Measurements from ENCODE around the gene OLFML2A.

Gene OLFML2A

DNA sequence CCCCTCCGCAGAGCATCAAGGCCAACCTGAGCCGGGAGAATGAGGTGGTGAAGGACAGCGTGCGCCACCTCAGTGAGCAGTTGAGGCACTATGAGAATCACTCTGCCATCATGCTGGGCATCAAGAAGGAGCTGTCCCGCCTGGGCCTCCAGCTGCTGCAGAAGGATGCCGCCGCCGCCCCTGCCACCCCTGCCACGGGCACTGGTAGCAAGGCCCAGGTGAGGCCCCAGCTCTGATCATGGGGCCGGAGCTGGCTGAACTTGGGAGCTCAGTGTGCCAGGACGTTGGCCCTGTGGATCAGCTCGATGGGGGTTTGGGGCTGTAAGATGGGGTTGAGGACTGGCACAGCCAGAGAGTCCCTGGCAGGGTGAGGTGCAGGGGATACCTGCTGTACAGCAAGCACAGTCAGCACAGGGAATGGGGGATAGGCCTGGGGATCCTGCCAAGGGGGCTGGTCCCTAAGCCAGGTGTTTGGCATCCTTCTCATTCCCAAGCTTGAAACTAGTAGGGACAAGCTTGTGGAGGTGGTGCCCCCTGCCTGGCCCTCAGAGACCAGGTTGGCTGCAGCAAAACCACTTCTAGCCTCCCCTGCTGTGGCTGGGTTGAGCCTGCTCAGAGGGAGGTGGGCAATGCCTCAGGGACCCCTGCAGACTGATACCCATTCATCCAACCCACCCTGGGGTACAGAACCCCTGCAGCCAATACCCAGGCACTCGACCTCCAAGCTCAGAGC, 22.5 kb downstream of the OLFML2A start:
- H3K4me3 ChIP-seq (ENCODE audit: low read depth, low read length) = no peak overlapping the region
- TF ChIP-seq, protein P1, sequence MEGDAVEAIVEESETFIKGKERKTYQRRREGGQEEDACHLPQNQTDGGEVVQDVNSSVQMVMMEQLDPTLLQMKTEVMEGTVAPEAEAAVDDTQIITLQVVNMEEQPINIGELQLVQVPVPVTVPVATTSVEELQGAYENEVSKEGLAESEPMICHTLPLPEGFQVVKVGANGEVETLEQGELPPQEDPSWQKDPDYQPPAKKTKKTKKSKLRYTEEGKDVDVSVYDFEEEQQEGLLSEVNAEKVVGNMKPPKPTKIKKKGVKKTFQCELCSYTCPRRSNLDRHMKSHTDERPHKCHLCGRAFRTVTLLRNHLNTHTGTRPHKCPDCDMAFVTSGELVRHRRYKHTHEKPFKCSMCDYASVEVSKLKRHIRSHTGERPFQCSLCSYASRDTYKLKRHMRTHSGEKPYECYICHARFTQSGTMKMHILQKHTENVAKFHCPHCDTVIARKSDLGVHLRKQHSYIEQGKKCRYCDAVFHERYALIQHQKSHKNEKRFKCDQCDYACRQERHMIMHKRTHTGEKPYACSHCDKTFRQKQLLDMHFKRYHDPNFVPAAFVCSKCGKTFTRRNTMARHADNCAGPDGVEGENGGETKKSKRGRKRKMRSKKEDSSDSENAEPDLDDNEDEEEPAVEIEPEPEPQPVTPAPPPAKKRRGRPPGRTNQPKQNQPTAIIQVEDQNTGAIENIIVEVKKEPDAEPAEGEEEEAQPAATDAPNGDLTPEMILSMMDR (IDR thresholded peaks at IDR 0.05; ENCODE audit: borderline replicate concordance, insufficient read depth, low read depth, low read length) = no peak

DNA sequence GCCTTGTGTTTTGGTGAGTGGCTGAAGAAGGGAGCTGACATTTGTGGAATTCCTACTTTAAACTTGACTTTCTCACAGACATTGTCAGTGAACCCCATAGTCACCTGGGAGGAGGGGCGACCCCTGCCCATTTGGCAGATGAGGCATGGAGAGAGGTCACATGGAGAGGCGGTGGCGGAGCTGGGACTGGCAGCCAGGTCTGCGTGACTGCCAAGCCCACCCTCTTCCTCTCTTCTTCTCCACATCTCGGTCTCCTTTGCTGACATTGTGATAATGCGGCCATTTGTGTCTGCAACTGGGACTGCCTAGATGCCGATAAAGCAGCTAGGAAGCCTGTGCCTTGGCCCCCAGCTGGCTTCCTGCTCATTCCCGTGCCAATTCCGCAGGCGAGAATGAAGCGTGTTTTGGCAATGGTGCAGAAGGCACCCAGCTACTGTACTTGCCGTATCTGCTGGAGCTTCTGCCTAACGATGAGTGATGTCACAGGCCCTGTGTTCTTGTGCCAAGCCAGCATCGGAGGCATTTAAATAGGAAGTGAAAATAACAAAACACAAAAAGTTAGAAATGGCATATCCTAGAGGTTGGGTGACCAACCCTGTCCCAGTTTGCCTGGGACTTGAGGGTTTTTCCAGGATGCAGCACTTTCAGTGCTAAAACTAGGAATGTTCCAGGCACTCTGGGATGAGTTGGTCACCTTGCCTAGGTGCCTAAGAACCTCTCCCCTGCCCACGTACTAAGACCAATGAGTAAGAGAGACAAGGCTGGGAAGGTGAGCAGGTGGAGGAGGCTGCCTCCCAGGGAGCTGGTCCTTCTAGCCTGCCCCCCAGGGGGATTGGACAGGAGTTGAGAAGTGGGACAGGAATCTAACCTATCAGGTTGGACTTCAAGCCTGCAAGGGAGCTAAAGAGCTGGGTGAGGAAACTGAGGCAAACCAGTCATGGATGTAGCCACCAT, 23.6 kb downstream of the OLFML2A start:
- TF ChIP-seq, protein P1 (IDR thresholded peaks at IDR 0.05; ENCODE audit: borderline replicate concordance, insufficient read depth, low read depth, low read length) = no peak
- no peak overlapping the region for H3K4me3 ChIP-seq (ENCODE audit: low read depth, low read length)

DNA sequence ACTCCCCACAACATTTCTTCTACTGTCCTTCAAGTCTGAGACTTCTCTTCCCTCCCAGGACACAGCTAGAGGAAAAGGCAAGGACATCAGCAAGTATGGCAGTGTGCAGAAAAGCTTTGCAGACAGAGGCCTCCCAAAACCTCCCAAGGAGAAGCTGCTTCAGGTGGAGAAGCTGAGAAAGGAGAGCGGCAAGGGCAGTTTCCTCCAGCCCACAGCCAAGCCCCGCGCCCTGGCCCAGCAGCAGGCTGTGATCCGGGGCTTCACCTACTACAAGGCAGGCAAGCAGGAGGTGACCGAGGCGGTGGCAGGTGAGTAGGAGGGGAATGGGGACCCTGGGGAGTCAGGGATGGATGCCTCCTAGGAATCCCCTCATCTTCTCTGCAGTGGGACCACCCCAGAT, 24.4 kb downstream of the OLFML2A start:
- TF ChIP-seq, protein P1 (IDR thresholded peaks at IDR 0.05; ENCODE audit: borderline replicate concordance, insufficient read depth, low read depth, low read length) = no peak
- H3K4me3 ChIP-seq (ENCODE audit: low read depth, low read length) = no peak overlapping the region

DNA sequence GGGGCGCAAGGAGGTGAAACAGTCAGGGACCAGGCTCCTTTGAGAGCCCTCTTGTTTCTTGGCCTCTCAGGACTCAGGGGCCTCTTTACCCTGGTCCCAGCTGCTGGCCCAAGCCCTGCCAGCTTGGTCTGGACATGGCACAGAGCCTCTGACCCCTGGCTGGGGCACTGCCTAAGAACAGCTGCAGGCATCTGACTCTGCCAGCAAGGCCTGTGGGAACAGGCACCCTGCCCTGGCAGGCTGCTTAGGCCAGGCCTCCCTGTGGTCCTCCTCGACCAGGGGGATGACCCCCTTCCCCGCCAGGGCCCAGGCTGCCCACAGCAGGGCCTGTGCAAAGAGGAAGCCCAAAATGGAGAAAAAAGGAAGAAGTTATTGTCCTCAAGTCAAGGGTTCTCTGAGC, 25.5 kb downstream of the OLFML2A start:
- H3K4me3 ChIP-seq (ENCODE audit: low read depth, low read length) = no peak overlapping the region
- TF ChIP-seq, protein P1 (IDR thresholded peaks at IDR 0.05; ENCODE audit: borderline replicate concordance, insufficient read depth, low read depth, low read length) = no peak

DNA sequence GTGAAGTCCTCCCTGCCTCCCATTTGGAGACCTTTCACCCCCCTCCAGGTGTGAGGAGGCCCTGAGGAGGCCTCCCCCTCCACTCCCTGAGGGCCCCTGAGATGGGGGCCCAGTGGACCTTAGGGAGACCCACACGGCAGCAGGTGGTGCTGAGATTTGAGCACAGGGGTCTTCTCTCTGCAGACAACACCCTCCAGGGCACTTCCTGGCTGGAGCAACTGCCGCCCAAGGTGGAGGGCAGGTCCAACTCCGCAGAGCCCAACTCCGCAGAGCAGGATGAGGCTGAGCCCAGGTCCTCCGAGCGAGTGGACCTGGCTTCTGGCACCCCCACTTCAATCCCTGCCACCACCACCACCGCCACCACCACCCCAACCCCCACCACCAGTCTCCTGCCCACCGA, 27.0 kb downstream of the OLFML2A start:
- no peak overlapping the region for H3K4me3 ChIP-seq (ENCODE audit: low read depth, low read length)
- TF ChIP-seq, protein P1 (IDR thresholded peaks at IDR 0.05; ENCODE audit: borderline replicate concordance, insufficient read depth, low read depth, low read length) = no peak

DNA sequence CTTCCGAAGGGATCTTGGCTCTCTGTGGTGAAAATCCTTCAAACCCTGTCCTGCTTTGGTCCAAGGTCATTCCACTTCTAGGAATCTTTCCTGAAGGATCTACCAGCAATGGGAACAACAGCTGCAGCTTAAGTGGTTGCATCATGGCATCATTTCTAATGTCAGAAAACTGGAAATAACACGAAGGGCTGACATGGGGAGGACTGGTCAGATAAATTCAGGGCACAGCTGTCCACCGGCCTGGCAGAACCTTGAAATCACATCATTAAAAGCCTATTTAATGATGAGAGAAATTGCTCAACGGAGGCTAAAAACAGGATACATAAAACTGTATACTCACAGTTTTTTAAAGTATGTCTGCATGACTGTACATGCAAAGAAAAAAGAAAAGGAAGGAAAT, 28.3 kb downstream of the OLFML2A start:
- no peak overlapping the region for H3K4me3 ChIP-seq (ENCODE audit: low read depth, low read length)
- TF ChIP-seq, protein P1 (IDR thresholded peaks at IDR 0.05; ENCODE audit: borderline replicate concordance, insufficient read depth, low read depth, low read length) = no peak
